WTC11 (cell line): Measurements from ENCODE around the gene NOP14. TPM values are rescaled to one million over a fixed set of nuclear protein-coding genes. Genes with fewer than 3 reads are reported as not detected.

Source experiments
- ATAC-seq: fragments of 200-7000 bp; cut with Tn5 transposase; 2 replicates; pipeline ENCODE4 v1.10.0; 2021; ENCODE audit warnings: mild to moderate bottlenecking, moderate library complexity
- CTCF ChIA-PET: fragments of 300-600 bp; sonication (Branson Sonifier 250); formaldehyde crosslinking; loops from one replicate; lab custom pipeline; 2021; ENCODE audit warnings: antibody characterized with exemption; lab: Charles Lee
- POLR2A ChIA-PET: fragments of 350-600 bp; sonication (Branson Sonifier 250); formaldehyde crosslinking; loops from one replicate; lab custom pipeline; 2021; ENCODE audit warnings: antibody characterized with exemption; lab: Charles Lee
- DNase-seq: peaks from one replicate; pipeline ENCODE4 v3.0.0; 2021; ENCODE audit warnings: low spot score
- H3K27ac Mint-ChIP-seq: 2 replicates; pipeline ENCODE4 v1.8.0; 2021; ENCODE audit warnings: mixed read lengths
- H3K27me3 Mint-ChIP-seq: 2 replicates; pipeline ENCODE4 v1.8.0; 2021; ENCODE audit warnings: low read depth, mild to moderate bottlenecking, moderate library complexity, mixed read lengths
- H3K36me3 Mint-ChIP-seq: 2 replicates; pipeline ENCODE4 v1.8.0; 2021; ENCODE audit warnings: mixed read lengths
- H3K4me1 Mint-ChIP-seq: 2 replicates; pipeline ENCODE4 v1.8.0; 2022; ENCODE audit warnings: mixed read lengths
- H3K4me3 Mint-ChIP-seq: 2 replicates; pipeline ENCODE4 v1.8.0; 2021; ENCODE audit warnings: mild to moderate bottlenecking, moderate library complexity, mixed read lengths
- H3K9me3 Mint-ChIP-seq: 2 replicates; pipeline ENCODE4 v1.8.0; 2021; ENCODE audit warnings: mixed read lengths
- EMX1 ChIP-seq: fragments of 250-450 bp; sonication (Bioruptor Pico); IDR thresholded peaks from 2 replicates; pipeline ENCODE4 v1.8.0; 2021; ENCODE audit warnings: mild to moderate bottlenecking
- FOXK1 ChIP-seq: sonication (generic); formaldehyde crosslinking; IDR thresholded peaks from 2 replicates; pipeline ENCODE4 v1.8.0; 2022; ENCODE audit warnings: mild to moderate bottlenecking, moderate library complexity, missing genetic modification reagents
- GABPB1 ChIP-seq: sonication (generic); formaldehyde crosslinking; IDR thresholded peaks from 2 replicates; pipeline ENCODE4 v1.8.1; 2023; ENCODE audit warnings: mild to moderate bottlenecking, missing genetic modification reagents
- GRHL2 ChIP-seq: fragments of 250-450 bp; sonication (Bioruptor Pico); IDR thresholded peaks from 2 replicates; pipeline ENCODE4 v1.8.0; 2022; ENCODE audit warnings: mild to moderate bottlenecking, moderate library complexity; ENCODE audit not compliant: insufficient replicate concordance, severe bottlenecking
- KAT7 ChIP-seq: sonication (generic); formaldehyde crosslinking; IDR thresholded peaks from 2 replicates; pipeline ENCODE4 v1.8.1; 2023; ENCODE audit warnings: missing genetic modification reagents, mild to moderate bottlenecking, borderline replicate concordance
- NR3C1 ChIP-seq: sonication (generic); formaldehyde crosslinking; conservative IDR thresholded peaks from 2 replicates; pipeline ENCODE4 v1.8.1; 2023; ENCODE audit warnings: low read depth, mild to moderate bottlenecking, missing genetic modification reagents
- PRRX2 ChIP-seq: fragments of 250-450 bp; sonication (Bioruptor Pico); IDR thresholded peaks from 2 replicates; pipeline ENCODE4 v1.8.0; 2021; ENCODE audit warnings: mild to moderate bottlenecking
- RELA ChIP-seq: sonication (generic); formaldehyde crosslinking; IDR thresholded peaks from 2 replicates; pipeline ENCODE4 v1.8.1; 2022; ENCODE audit warnings: missing genetic modification reagents, mild to moderate bottlenecking, borderline replicate concordance
- SMAD3 ChIP-seq: sonication (generic); formaldehyde crosslinking; IDR thresholded peaks from 2 replicates; pipeline ENCODE4 v1.8.0; 2022; ENCODE audit warnings: missing genetic modification reagents, mild to moderate bottlenecking, borderline replicate concordance
- SMAD4 ChIP-seq: sonication (generic); formaldehyde crosslinking; IDR thresholded peaks from 2 replicates; pipeline ENCODE4 v1.8.0; 2022; ENCODE audit warnings: mild to moderate bottlenecking, missing genetic modification reagents
- ZNF138 ChIP-seq: sonication (generic); formaldehyde crosslinking; conservative IDR thresholded peaks from 2 replicates; pipeline ENCODE4 v1.8.1; 2022; ENCODE audit warnings: mild to moderate bottlenecking, moderate library complexity, missing genetic modification reagents
- ZNF423 ChIP-seq: fragments of 250-450 bp; sonication (Bioruptor Pico); IDR thresholded peaks from 2 replicates; pipeline ENCODE4 v2.1.2; 2022; ENCODE audit warnings: mild to moderate bottlenecking, moderate library complexity
- total RNA-seq: library from RNA; stranded (reverse); gene quantifications from 3 replicates; pipeline ENCODE4 v1.2.3, GENCODE V29; 2021
- TF ChIP-seq, protein P1 (sequence below): sonication (generic); formaldehyde crosslinking; conservative IDR thresholded peaks from 2 replicates; pipeline ENCODE4 v1.8.1; 2023; ENCODE audit warnings: mild to moderate bottlenecking, low read depth, missing genetic modification reagents, moderate library complexity
- TF ChIP-seq, protein P2 (sequence below): fragments of 250-450 bp; sonication (Bioruptor Pico); IDR thresholded peaks from 2 replicates; pipeline ENCODE4 v1.9.0; 2021; ENCODE audit warnings: mild to moderate bottlenecking
- TF ChIP-seq, protein P3 (sequence below): sonication (generic); formaldehyde crosslinking; IDR thresholded peaks from 2 replicates; pipeline ENCODE4 v1.8.1; 2023; ENCODE audit warnings: mild to moderate bottlenecking, missing genetic modification reagents
- TF ChIP-seq, protein P4 (sequence below): fragments of 200-600 bp; IDR thresholded peaks from 2 replicates; pipeline ENCODE4 v1.8.0; 2022; ENCODE audit warnings: antibody characterized with exemption
- TF ChIP-seq, protein P5 (sequence below): fragments of 250-450 bp; sonication (Bioruptor Pico); IDR thresholded peaks from 2 replicates; pipeline ENCODE4 v1.9.0; 2021; ENCODE audit warnings: mild to moderate bottlenecking

NOP14 gene
- total RNA-seq, 1 experiment from 2014 or later: 39.1 TPM

DNA sequence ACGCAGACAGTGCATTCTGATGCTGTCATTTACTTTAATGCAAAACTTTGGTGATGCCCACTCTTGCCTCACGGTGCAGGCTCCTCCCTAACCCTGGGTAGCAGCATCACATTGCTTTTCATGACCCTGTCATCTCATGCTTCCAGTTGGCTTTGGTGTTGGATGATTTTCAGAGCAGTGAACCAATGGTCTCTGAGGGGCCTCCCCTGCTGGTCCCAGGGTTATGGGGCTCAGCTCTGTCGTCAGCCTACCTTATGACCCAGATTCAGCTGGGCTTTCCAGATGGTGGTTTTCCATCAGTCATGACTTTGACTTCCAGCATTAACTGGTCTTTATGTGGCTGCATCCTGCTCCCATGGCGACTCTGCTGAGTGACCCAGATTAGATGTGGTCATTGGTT is 56.0 kb downstream of the NOP14 start (continued):
- TF ChIP-seq RELA (CRISPR knock-in tag): no peak
- no peak for TF ChIP-seq KAT7
- TF ChIP-seq SMAD4 (CRISPR knock-in tag): no peak
- TF ChIP-seq FOXK1: no peak

DNA sequence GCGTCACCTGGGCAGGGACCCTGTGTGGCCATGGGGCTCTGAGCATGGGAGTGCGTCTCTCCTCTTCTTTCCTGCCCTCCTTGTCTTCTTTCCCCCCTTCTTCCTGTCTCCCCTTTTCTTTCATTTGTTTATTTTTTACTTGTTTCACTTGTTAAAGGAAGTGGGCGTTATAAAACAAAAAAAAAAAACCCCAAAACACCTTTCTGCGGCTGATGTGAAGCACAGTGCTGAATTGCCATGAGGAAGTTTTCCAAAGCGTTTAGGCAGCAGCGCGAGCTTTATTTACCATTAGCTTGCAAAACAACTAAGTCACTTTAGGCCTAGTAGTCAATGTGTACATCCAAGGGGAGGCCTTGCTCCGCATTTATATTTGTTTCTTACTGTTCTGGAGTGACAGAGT is 57.0 kb downstream of the NOP14 start:
- H3K4me1 Mint-ChIP-seq: no peaks in the 10 kb centered on the region
- no peak overlapping the region for H3K27ac Mint-ChIP-seq
- H3K36me3 Mint-ChIP-seq: peaks cover 67% of the 10 kb centered on the region
- TF ChIP-seq, protein P1, sequence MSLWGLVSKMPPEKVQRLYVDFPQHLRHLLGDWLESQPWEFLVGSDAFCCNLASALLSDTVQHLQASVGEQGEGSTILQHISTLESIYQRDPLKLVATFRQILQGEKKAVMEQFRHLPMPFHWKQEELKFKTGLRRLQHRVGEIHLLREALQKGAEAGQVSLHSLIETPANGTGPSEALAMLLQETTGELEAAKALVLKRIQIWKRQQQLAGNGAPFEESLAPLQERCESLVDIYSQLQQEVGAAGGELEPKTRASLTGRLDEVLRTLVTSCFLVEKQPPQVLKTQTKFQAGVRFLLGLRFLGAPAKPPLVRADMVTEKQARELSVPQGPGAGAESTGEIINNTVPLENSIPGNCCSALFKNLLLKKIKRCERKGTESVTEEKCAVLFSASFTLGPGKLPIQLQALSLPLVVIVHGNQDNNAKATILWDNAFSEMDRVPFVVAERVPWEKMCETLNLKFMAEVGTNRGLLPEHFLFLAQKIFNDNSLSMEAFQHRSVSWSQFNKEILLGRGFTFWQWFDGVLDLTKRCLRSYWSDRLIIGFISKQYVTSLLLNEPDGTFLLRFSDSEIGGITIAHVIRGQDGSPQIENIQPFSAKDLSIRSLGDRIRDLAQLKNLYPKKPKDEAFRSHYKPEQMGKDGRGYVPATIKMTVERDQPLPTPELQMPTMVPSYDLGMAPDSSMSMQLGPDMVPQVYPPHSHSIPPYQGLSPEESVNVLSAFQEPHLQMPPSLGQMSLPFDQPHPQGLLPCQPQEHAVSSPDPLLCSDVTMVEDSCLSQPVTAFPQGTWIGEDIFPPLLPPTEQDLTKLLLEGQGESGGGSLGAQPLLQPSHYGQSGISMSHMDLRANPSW: no peak
- TF ChIP-seq PRRX2: no peak
- TF ChIP-seq, protein P2, sequence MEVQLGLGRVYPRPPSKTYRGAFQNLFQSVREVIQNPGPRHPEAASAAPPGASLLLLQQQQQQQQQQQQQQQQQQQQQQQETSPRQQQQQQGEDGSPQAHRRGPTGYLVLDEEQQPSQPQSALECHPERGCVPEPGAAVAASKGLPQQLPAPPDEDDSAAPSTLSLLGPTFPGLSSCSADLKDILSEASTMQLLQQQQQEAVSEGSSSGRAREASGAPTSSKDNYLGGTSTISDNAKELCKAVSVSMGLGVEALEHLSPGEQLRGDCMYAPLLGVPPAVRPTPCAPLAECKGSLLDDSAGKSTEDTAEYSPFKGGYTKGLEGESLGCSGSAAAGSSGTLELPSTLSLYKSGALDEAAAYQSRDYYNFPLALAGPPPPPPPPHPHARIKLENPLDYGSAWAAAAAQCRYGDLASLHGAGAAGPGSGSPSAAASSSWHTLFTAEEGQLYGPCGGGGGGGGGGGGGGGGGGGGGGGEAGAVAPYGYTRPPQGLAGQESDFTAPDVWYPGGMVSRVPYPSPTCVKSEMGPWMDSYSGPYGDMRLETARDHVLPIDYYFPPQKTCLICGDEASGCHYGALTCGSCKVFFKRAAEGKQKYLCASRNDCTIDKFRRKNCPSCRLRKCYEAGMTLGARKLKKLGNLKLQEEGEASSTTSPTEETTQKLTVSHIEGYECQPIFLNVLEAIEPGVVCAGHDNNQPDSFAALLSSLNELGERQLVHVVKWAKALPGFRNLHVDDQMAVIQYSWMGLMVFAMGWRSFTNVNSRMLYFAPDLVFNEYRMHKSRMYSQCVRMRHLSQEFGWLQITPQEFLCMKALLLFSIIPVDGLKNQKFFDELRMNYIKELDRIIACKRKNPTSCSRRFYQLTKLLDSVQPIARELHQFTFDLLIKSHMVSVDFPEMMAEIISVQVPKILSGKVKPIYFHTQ (CRISPR knock-in tag): no peak
- no peak for TF ChIP-seq KAT7
- TF ChIP-seq, protein P3, sequence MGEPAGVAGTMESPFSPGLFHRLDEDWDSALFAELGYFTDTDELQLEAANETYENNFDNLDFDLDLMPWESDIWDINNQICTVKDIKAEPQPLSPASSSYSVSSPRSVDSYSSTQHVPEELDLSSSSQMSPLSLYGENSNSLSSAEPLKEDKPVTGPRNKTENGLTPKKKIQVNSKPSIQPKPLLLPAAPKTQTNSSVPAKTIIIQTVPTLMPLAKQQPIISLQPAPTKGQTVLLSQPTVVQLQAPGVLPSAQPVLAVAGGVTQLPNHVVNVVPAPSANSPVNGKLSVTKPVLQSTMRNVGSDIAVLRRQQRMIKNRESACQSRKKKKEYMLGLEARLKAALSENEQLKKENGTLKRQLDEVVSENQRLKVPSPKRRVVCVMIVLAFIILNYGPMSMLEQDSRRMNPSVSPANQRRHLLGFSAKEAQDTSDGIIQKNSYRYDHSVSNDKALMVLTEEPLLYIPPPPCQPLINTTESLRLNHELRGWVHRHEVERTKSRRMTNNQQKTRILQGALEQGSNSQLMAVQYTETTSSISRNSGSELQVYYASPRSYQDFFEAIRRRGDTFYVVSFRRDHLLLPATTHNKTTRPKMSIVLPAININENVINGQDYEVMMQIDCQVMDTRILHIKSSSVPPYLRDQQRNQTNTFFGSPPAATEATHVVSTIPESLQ: no peak
- TF ChIP-seq GRHL2 (CRISPR knock-in tag): no peak
- TF ChIP-seq, protein P4, sequence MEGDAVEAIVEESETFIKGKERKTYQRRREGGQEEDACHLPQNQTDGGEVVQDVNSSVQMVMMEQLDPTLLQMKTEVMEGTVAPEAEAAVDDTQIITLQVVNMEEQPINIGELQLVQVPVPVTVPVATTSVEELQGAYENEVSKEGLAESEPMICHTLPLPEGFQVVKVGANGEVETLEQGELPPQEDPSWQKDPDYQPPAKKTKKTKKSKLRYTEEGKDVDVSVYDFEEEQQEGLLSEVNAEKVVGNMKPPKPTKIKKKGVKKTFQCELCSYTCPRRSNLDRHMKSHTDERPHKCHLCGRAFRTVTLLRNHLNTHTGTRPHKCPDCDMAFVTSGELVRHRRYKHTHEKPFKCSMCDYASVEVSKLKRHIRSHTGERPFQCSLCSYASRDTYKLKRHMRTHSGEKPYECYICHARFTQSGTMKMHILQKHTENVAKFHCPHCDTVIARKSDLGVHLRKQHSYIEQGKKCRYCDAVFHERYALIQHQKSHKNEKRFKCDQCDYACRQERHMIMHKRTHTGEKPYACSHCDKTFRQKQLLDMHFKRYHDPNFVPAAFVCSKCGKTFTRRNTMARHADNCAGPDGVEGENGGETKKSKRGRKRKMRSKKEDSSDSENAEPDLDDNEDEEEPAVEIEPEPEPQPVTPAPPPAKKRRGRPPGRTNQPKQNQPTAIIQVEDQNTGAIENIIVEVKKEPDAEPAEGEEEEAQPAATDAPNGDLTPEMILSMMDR: no peak
- no peak for TF ChIP-seq GABPB1 (CRISPR knock-in tag)
- TF ChIP-seq EMX1 (CRISPR knock-in tag): no peak
- no peak for TF ChIP-seq NR3C1
- no peak for TF ChIP-seq ZNF423 (CRISPR knock-in tag)
- TF ChIP-seq, all 79 proteins: peak for 0
- Mint-ChIP-seq H3K4me3 (no peak overlapping the region), H3K27me3 (no peaks in the 10 kb centered on the region), H3K9me3 (no peaks in the 10 kb centered on the region)
- CTCF ChIA-PET: no interaction called here
- DNase-seq: no peak
- no peak for ATAC-seq
- POLR2A ChIA-PET: interaction anchor here (0.7 kb wide), 1 partner anchor 199 kb away, joined by 4 read pairs; no protein-coding TSS in a partner anchor

DNA sequence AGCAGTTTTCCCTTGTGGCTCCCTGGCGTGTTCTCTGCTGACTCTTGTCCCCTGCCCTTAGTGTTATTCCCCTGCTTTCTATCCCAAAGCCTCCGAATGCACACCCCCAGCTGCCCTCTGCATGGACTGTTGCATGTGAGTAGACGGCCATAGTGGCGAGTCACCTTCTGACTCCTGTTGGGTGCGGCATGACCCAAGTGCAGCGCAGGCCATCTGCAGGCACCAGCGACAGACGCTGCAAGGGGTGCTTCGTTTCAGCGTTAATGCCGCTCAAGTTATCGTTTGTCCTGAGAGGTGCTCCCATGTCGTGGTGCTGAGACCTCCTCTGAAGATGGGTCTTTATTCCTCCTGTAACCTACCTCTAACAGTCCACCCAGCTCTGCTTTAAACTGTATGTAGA is 57.7 kb downstream of the NOP14 start:
- no peak overlapping the region for H3K27ac Mint-ChIP-seq

More for the DNA sequence above, 57.7 kb downstream of the NOP14 start:
- no peaks in the 10 kb centered on the region for H3K9me3 Mint-ChIP-seq
- TF ChIP-seq ZNF138 (no peak), SMAD3 (CRISPR knock-in tag) (no peak)
- TF ChIP-seq, protein P5, sequence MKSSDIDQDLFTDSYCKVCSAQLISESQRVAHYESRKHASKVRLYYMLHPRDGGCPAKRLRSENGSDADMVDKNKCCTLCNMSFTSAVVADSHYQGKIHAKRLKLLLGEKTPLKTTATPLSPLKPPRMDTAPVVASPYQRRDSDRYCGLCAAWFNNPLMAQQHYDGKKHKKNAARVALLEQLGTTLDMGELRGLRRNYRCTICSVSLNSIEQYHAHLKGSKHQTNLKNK (CRISPR knock-in tag): no peak
- peaks cover 69% of the 10 kb centered on the region for H3K36me3 Mint-ChIP-seq
- POLR2A ChIA-PET: no interaction called here
- no peak overlapping the region for H3K4me3 Mint-ChIP-seq
- ATAC-seq: no peak
- no peaks in the 10 kb centered on the region for H3K4me1 Mint-ChIP-seq
- no peak for DNase-seq
- CTCF ChIA-PET: no interaction called here
- H3K27me3 Mint-ChIP-seq: no peaks in the 10 kb centered on the region
